ENCODE measurements around the gene FIBCD1. TPM values are rescaled to one million over a fixed set of nuclear protein-coding genes. Genes with fewer than 3 reads are reported as not detected.
A peak's percentile ranks its signal among the peaks of the same experiment; 100 is the strongest.

Gene FIBCD1, protein sequence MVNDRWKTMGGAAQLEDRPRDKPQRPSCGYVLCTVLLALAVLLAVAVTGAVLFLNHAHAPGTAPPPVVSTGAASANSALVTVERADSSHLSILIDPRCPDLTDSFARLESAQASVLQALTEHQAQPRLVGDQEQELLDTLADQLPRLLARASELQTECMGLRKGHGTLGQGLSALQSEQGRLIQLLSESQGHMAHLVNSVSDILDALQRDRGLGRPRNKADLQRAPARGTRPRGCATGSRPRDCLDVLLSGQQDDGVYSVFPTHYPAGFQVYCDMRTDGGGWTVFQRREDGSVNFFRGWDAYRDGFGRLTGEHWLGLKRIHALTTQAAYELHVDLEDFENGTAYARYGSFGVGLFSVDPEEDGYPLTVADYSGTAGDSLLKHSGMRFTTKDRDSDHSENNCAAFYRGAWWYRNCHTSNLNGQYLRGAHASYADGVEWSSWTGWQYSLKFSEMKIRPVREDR
- polyA plus RNA-seq (ENCODE audit: low read depth in 6 of 6) = not detected

DNA sequence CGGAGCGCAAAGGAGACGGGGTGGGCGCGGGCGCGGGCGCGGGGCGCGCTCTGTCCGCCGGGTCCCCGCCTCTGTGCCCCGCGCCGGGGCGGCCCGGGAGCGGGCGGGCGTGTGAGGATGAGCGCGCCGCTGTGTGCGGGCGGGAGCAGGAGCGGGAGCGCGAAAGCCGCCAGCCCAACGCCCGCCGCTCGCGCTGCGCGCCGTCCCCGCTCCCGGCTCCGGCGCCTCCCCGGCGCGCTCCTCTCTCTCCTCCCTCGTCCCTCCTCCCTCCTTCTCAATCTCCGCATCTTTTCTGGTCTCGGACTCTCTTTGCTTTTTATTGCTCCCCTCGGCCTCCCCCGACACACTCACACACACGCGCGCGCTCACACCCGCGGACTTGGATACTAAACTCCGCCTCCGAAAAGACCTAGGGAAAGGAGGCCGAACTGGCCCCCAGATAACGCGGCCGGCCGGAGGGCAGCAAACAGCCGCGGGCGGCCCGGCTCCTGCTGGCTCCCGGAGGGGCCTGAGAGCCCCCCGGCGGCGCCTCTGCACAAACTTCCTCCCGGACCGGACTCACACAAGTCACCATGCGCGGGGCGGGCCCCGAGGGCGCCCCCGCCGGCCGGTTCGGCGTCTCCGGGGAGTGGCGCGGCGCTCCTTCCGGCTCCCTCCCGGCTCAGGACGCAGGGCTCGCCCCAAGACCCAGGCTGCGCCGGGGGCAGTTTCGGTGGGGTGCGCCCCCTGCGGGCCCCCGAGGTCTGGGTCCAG is at the start of gene FIBCD1:
Gene FIBCD1, minus strand, starts transcription at position 596 of the 753 bp plus-strand sequence. CDS start 640 bp downstream, outside the sequence.
- peak within 1 kb of the TSS in 7 of 8 donors; percentile 61 to 87 (median 74) for H3K4me3 Mint-ChIP-seq
- no peak for DNase-seq
- no peaks in the 10 kb centered on the region for H3K36me3 Mint-ChIP-seq
- H3K9me3 Mint-ChIP-seq = no peaks in the 10 kb centered on the region
- H3K27me3 Mint-ChIP-seq = peaks cover 53 to 84% (median 76%) of the 10 kb centered on the region in 3 donors
- peaks cover 13 to 20% (median 15%) of the 10 kb centered on the region in 3 donors for H3K4me1 Mint-ChIP-seq
- ATAC-seq (ENCODE audit: low read depth in 2 of 2) = peak; percentile 40 to 49
- H3K27ac Mint-ChIP-seq = peak within 1 kb of the TSS in 2 of 6 donors; percentile 71 to 72

- H3K36me3 Mint-ChIP-seq = no peaks in the 10 kb centered on the region
- peaks cover 0 to 5% (median 2%) of the 10 kb centered on the region in 7 donors for H3K9me3 Mint-ChIP-seq
- peaks cover 0 to 5% (median 5%) of the 10 kb centered on the region in 3 donors for H3K27me3 Mint-ChIP-seq
- H3K4me3 Mint-ChIP-seq = no peak overlapping the region
- no peaks in the 10 kb centered on the region for H3K4me1 Mint-ChIP-seq
- no peak overlapping the region for H3K27ac Mint-ChIP-seq
- ATAC-seq (ENCODE audit: low read depth in 2 of 2) (no peak), DNase-seq (no peak)
Observed at GRCh38 chr9:130988400-130988747, 49.3 kb upstream of the FIBCD1 start.

GRCh38 chr9:130987738-130988399 is 48.8 kb upstream of the FIBCD1 start:
- H3K9me3 Mint-ChIP-seq = peaks cover 0 to 5% (median 2%) of the 10 kb centered on the region in 7 donors
- ATAC-seq (ENCODE audit: low read depth in 2 of 2) (no peak), DNase-seq (no peak)
- no peaks in the 10 kb centered on the region for H3K4me1 Mint-ChIP-seq
- peaks cover 0 to 5% (median 5%) of the 10 kb centered on the region in 3 donors for H3K27me3 Mint-ChIP-seq
- H3K36me3 Mint-ChIP-seq = no peaks in the 10 kb centered on the region
- H3K4me3 Mint-ChIP-seq = no peak overlapping the region
- H3K27ac Mint-ChIP-seq = no peak overlapping the region

DNA sequence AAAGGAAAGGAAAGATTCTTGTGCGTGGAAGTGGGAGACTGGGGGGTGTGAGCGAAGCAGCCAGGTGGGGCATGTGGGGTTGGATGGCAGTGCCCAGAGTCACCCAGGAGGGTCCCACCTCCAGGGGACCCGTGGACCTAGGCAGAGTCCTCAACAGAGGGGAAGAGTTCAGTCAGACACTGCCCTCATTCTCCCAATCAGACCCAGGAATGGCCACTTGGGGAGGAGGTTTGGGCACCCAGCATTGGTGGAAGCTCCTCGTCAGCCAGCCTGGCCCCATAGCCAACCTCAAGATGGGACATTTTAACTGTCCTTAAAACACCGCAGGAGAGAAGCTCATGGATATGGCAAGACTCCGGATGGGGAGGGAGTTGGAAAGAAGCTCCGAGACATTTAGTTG is 48.0 kb upstream of the FIBCD1 start:
- DNase-seq (no peak), ATAC-seq (ENCODE audit: low read depth in 2 of 2) (no peak)
- H3K4me3 Mint-ChIP-seq = no peak overlapping the region
- H3K9me3 Mint-ChIP-seq = peaks cover 0 to 5% (median 2%) of the 10 kb centered on the region in 7 donors
- H3K36me3 Mint-ChIP-seq = no peaks in the 10 kb centered on the region
- no peak overlapping the region for H3K27ac Mint-ChIP-seq
- peaks cover 0 to 5% (median 5%) of the 10 kb centered on the region in 3 donors for H3K27me3 Mint-ChIP-seq
- H3K4me1 Mint-ChIP-seq = no peaks in the 10 kb centered on the region

DNA sequence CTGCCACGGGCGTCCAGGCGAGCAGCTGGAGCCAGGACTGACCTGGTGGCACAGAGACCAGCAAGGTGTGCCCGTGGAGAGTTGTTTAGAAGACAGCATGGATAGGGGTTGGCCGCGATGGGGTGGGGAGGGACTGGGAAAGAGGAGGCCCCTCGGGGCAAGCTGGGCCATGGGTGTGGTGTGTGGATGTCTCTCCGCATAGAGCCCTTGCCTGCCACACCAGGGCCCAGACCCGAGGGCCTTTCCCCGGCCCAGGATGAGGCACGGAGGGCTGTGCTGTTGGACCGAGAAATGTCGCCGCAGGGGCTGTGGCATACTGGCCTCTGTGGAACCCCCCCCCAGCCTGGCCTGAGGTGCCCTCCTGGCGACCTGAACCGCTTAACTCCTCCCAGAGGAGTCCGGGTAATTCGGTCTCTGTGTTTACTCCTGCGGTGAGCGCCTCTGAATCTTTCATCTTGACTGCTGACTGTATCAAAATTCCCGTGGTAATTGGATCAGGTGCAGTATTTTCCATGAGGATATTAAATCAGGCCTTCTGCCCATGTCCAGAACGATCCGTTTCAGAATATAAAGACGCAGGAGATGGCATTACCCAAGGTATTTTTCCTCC is 47.4 kb upstream of the FIBCD1 start:
- Mint-ChIP-seq H3K4me1 (no peaks in the 10 kb centered on the region), H3K4me3 (no peak overlapping the region), H3K36me3 (no peaks in the 10 kb centered on the region), H3K9me3 (peaks cover 0 to 5% (median 2%) of the 10 kb centered on the region in 7 donors), H3K27ac (no peak overlapping the region), H3K27me3 (peaks cover 0 to 5% (median 0%) of the 10 kb centered on the region in 3 donors)
- DNase-seq = no peak
- no peak for ATAC-seq (ENCODE audit: low read depth in 2 of 2)

DNA sequence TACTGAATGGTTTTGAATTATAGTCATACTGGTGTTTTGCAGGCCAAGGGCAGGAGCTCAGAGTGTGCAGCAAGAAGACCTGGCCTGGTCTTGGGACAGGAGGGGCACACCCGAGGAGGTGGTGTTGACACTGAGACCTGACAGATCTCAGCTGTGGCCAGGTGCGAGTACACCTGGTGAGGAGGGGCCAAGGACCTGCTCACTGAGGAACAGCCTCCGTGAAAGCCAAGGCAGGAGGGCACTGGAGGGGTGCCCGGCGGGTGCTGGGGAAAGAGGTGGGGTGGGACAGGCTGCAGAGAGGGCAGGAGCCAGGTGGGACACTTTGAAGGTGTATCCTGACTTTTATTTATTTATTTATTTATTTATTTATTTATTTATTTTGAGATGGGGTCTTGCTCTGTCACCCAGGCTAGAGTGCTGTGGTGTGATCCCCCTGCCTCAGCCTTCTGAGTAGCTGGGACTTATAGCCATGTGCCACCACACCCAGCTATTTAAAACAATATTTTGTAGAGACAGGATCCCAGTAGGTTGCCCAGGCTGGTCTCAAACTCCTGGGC is 46.6 kb upstream of the FIBCD1 start:
- H3K36me3 Mint-ChIP-seq = no peaks in the 10 kb centered on the region
- peaks cover 0 to 5% (median 0%) of the 10 kb centered on the region in 3 donors for H3K27me3 Mint-ChIP-seq
- H3K9me3 Mint-ChIP-seq = peaks cover 0 to 5% (median 2%) of the 10 kb centered on the region in 7 donors
- no peaks in the 10 kb centered on the region for H3K4me1 Mint-ChIP-seq
- no peak for ATAC-seq (ENCODE audit: low read depth in 2 of 2)
- H3K27ac Mint-ChIP-seq = no peak overlapping the region
- no peak overlapping the region for H3K4me3 Mint-ChIP-seq
- DNase-seq = no peak

DNA sequence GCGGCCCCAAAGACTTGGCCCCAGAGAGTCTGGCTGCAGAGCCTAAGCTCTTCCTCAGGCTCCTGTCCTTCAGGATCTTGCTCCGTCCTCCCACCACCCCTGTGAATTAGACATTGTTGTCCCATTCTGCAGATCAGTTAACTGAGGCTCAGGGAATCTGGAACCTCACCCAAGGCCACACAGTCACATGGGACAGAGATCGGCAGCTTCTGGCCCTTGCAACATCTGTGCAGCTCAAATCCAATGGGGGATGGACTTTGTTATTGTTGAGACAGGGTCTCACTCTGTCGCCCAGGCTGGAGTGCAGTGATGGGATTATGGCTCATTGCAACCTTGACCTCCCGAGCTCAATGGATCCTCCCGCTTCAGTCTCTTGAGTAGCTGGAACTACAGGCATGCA is 46.0 kb upstream of the FIBCD1 start:
- H3K4me1 Mint-ChIP-seq = no peaks in the 10 kb centered on the region
- DNase-seq = no peak
- H3K4me3 Mint-ChIP-seq = no peak overlapping the region
- H3K9me3 Mint-ChIP-seq = peaks cover 0 to 5% (median 2%) of the 10 kb centered on the region in 7 donors
- peak overlapping the region in 1 of 6 donors; percentile 68 for H3K27ac Mint-ChIP-seq
- H3K27me3 Mint-ChIP-seq = peaks cover 0 to 9% (median 0%) of the 10 kb centered on the region in 3 donors
- no peak for ATAC-seq (ENCODE audit: low read depth in 2 of 2)
- H3K36me3 Mint-ChIP-seq = no peaks in the 10 kb centered on the region

DNA sequence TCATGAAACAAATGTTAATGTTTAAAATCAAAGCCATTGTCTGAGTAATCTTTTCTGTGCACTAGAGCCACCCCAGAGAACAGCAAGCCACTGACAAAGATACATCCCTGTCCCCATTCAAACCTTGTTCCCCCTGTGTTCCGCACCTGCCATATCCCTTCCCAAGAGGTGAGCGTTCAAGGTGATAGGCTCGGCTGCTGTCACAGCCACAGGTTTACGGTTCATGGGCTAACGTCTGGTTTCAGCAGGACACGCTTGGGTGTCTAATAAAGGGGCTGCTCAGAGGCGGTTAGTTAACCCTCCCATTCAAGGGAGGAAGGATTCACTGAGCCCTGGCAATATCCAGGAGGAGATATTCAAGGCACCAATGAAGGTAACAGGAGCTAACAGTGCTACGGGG is 45.5 kb upstream of the FIBCD1 start:
- DNase-seq (no peak), ATAC-seq (ENCODE audit: low read depth in 2 of 2) (no peak)
- no peaks in the 10 kb centered on the region for H3K4me1 Mint-ChIP-seq
- H3K9me3 Mint-ChIP-seq = peaks cover 0 to 5% (median 2%) of the 10 kb centered on the region in 7 donors
- no peak overlapping the region for H3K4me3 Mint-ChIP-seq
- H3K27me3 Mint-ChIP-seq = peaks cover 0 to 9% (median 1%) of the 10 kb centered on the region in 3 donors
- H3K36me3 Mint-ChIP-seq = no peaks in the 10 kb centered on the region
- H3K27ac Mint-ChIP-seq = no peak overlapping the region

GRCh38 chr9:130983970-130984369 is 44.9 kb upstream of the FIBCD1 start:
- Mint-ChIP-seq H3K9me3 (peaks cover 0 to 5% (median 2%) of the 10 kb centered on the region in 7 donors), H3K4me3 (no peak overlapping the region), H3K36me3 (no peaks in the 10 kb centered on the region), H3K27ac (no peak overlapping the region), H3K4me1 (no peaks in the 10 kb centered on the region), H3K27me3 (peaks cover 0 to 9% (median 5%) of the 10 kb centered on the region in 3 donors)
- no peak for ATAC-seq (ENCODE audit: low read depth in 2 of 2)
- no peak for DNase-seq

GRCh38 chr9:130983359-130983670 is 44.3 kb upstream of the FIBCD1 start:
- no peak overlapping the region for H3K4me3 Mint-ChIP-seq
- DNase-seq (no peak), ATAC-seq (ENCODE audit: low read depth in 2 of 2) (no peak)
- no peaks in the 10 kb centered on the region for H3K4me1 Mint-ChIP-seq
- H3K27me3 Mint-ChIP-seq = peaks cover 0 to 5% (median 5%) of the 10 kb centered on the region in 3 donors
- peaks cover 0 to 2% (median 0%) of the 10 kb centered on the region in 7 donors for H3K9me3 Mint-ChIP-seq
- H3K36me3 Mint-ChIP-seq = no peaks in the 10 kb centered on the region
- no peak overlapping the region for H3K27ac Mint-ChIP-seq

DNA sequence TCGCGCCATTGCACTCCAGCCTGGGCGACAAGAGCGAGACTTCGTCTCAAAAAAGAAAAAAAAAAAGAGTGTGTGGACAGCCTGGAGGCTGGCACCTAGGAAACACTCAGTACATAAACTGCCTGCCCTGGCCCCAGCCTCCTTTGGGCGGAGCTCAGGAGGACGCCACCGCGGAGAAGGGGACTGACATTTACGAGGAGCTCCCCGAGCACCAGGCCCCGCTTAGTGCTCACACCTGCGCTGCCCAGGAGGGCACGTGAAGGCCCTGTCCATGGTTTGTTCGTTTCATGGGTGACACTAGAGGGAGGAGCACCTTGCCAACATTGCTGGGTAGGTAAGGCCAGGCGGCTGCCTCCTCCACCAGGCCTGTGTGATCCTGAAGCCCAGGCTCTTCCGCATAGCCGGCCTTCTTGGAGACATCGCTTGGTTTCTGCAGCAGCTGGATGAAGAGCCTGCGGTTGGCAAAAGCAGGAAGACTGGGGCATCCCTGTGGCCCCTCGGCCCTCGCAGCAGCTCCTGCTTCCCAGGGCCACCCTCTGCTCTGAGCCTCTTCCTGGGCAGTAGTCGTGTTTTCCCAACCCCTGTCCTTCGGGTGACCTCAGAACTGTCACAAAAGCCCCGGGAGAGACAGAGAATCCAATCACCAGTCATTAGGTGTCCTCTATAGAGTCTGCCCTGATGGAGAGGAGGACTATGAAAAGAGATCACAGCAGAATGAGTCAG is 43.8 kb upstream of the FIBCD1 start:
- no peak for DNase-seq

GRCh38 chr9:130981756-130982137 is 42.7 kb upstream of the FIBCD1 start:
- Mint-ChIP-seq H3K9me3 (no peaks in the 10 kb centered on the region), H3K4me3 (no peak overlapping the region)

More for the DNA sequence above, 43.8 kb upstream of the FIBCD1 start:
- Mint-ChIP-seq H3K4me3 (no peak overlapping the region), H3K9me3 (no peaks in the 10 kb centered on the region), H3K27ac (no peak overlapping the region), H3K27me3 (peaks cover 0 to 5% (median 4%) of the 10 kb centered on the region in 3 donors), H3K4me1 (no peaks in the 10 kb centered on the region), H3K36me3 (no peaks in the 10 kb centered on the region)
- ATAC-seq (ENCODE audit: low read depth in 2 of 2) = no peak

More at GRCh38 chr9:130981756-130982137, 42.7 kb upstream of the FIBCD1 start:
- Mint-ChIP-seq H3K4me1 (no peaks in the 10 kb centered on the region), H3K36me3 (no peaks in the 10 kb centered on the region), H3K27ac (no peak overlapping the region), H3K27me3 (peaks cover 0 to 14% (median 4%) of the 10 kb centered on the region in 3 donors)
- DNase-seq = no peak
- no peak for ATAC-seq (ENCODE audit: low read depth in 2 of 2)
